ENCODE data around the gene ARHGAP26.

Gene ARHGAP26

DNA sequence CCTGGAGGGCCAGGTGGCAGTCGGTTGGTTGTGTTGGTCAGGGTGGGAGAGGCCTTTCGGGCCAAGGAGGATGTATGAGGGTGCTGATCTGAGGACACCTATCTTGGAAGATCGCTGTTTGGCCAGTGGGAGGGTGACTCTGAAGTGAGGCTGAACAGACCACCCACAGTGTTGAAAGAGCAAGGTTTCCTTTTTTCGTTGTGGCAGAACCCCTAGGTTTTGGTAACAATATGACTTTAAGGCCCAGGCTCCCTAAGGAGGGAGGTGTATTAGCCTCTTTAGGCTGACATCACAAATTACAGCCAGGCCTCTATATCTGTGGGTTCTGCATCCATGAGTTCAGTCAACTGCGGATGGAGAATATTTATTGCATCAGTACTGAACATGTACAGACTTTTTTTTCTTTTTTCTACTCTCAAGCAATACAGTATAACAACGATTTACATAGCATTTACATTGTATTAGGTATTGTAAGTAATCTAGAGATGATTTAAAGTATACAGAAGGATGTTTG, 86.1 kb downstream of the ARHGAP26 start:
- no peak overlapping the region for H3K27ac ChIP-seq
- DNase-seq (ENCODE audit: low spot score): no peak
- TF ChIP-seq, protein P1, sequence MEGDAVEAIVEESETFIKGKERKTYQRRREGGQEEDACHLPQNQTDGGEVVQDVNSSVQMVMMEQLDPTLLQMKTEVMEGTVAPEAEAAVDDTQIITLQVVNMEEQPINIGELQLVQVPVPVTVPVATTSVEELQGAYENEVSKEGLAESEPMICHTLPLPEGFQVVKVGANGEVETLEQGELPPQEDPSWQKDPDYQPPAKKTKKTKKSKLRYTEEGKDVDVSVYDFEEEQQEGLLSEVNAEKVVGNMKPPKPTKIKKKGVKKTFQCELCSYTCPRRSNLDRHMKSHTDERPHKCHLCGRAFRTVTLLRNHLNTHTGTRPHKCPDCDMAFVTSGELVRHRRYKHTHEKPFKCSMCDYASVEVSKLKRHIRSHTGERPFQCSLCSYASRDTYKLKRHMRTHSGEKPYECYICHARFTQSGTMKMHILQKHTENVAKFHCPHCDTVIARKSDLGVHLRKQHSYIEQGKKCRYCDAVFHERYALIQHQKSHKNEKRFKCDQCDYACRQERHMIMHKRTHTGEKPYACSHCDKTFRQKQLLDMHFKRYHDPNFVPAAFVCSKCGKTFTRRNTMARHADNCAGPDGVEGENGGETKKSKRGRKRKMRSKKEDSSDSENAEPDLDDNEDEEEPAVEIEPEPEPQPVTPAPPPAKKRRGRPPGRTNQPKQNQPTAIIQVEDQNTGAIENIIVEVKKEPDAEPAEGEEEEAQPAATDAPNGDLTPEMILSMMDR (IDR thresholded peaks at IDR 0.05): no peak
- no peak overlapping the region for H3K4me3 ChIP-seq

DNA sequence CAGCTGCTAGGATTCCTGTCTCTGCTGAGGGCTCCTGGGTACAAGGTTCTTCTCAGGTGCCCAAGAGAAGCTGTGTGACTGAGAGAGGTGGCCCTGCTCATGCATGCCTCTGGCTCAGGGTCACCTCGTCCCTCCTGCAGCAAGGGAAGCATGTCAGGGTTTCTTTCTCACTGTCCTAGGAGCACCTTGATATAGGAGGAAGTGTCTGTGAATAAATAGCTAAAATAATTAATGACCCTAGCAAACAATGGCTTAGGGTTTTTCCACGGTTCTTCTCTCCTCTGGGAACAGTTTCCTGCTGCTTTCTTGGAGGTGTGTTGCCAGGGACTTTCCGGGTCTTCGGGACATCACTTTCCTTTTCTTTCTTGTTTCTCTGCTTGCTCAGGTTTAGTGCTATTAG, 87.2 kb downstream of the ARHGAP26 start:
- no peak for DNase-seq (ENCODE audit: low spot score)
- H3K27ac ChIP-seq: no peak overlapping the region
- H3K4me3 ChIP-seq: no peak overlapping the region
- TF ChIP-seq, protein P1 (IDR thresholded peaks at IDR 0.05): no peak

DNA sequence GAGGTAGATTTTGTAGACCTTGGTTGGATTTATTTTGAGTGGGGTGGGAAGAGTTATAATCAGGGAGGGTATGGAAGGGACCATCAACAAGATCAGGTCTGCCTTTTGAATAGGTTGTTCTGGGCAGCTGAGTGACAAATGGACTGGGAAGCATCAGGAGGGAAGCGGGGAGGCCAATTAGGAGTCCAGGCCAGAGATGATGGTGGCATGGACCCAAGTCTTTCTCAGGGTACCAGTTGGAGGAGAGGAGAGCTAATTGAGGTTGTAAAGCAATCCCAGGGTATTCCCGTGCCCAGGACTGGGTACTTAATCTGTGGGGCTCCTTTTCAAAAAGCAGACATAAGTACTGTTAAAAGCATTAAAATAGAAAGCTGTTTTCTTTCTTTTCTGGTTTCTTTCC, 88.9 kb downstream of the ARHGAP26 start:
- DNase-seq (ENCODE audit: low spot score): no peak
- H3K4me3 ChIP-seq: no peak overlapping the region
- no peak overlapping the region for H3K27ac ChIP-seq
- TF ChIP-seq, protein P1 (IDR thresholded peaks at IDR 0.05): no peak

DNA sequence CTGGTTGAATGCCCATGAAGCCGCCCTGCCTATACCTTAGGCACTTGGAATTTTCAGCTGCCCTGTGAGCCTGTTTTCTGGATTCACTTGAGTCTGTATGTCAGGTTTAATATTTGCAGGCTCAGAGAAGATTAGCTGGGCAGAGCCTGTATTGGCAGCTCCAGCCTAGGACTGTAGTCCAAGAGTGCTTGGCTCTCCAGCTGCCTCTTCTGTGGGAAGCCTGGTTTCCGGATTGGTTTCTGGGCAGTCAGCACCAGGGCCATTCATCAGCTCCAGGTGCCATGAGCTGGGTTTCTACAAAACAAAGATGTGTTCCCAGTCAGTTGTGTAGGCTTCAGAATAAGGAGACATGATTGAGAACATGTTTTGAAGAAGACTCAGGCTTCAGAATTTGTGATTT, 90.1 kb downstream of the ARHGAP26 start:
- Histone ChIP-seq H3K27ac (no peak overlapping the region), H3K4me3 (no peak overlapping the region)
- no peak for DNase-seq (ENCODE audit: low spot score)
- TF ChIP-seq, protein P1 (IDR thresholded peaks at IDR 0.05): no peak

DNA sequence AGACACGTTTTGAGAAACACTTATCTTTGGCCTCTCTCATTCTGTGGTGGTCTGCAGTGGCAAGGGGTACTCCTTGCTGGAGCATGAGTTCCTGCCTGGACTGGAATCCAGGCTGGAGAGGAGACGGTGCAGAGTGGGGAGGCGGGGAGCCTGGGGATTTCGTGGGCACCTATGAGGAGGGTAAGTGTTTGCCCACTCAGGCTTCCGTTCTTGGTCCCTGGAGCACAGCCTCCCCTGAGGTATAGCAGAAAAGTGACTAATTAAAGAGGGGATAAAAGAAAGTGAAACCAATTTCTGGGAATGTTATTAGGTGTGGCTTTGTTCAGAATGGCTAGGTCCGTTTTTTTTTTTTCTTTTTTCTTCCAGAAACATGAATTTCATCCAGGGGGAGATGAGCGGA, 90.8 kb downstream of the ARHGAP26 start:
- H3K4me3 ChIP-seq: no peak overlapping the region
- TF ChIP-seq, protein P1 (IDR thresholded peaks at IDR 0.05): no peak
- H3K27ac ChIP-seq: no peak overlapping the region
- DNase-seq (ENCODE audit: low spot score): no peak

DNA sequence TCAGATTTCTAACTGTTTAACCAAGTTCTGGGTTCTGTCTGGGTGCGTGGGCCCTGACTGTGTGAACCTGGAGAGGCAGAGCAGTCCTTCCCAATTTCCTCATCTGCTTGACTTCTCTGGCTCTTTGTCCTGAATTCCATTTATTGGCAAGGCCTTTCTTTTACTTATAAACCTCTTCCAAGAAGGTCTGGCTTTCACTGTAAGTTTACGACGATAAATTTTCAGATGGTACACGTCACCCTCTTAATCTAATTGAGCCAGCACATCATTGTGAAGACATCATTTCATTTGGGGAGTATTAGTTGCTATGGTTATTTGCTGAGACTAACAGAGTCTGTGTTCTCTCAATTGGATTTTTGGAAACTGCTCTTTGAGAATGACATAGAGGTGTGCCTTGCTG, 92.4 kb downstream of the ARHGAP26 start:
- no peak for DNase-seq (ENCODE audit: low spot score)
- Histone ChIP-seq H3K27ac (peak overlapping the region in 1 of 2 donors; percentile 14), H3K4me3 (no peak overlapping the region)
- TF ChIP-seq, protein P1 (IDR thresholded peaks at IDR 0.05): no peak

DNA sequence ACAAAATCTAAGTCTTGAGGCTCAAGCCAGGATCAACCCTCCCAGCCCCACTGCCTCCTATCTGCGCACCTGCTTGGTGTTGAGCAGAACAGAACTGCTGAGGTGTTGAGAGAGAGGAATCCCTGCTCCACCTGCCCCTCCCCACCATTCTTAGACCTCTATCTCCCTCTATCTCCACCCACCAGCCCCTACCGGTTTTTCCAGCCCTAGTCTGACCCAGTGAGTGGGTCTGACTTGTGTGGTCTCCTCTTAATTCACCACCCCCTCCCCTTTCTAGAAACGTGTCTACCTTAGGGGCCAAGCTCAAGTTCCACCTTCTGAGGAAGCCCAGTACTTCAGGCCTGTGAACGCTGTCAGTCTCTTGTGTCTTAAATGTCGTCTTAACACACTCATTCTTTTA, 93.7 kb downstream of the ARHGAP26 start:
- no peak for DNase-seq (ENCODE audit: low spot score)
- H3K27ac ChIP-seq: no peak overlapping the region
- no peak overlapping the region for H3K4me3 ChIP-seq
- TF ChIP-seq, protein P1 (IDR thresholded peaks at IDR 0.05): no peak
